GM19455 (cell line): ENCODE results near the gene ARID5A.
"Not testable (repeated sequence)": the region's sequence is repeated elsewhere in the genome, so short reads cannot be mapped to it uniquely, and the experiment has no call there.

Experiments
- ATAC-seq: cut with Tn5 transposase; IDR thresholded peaks from one replicate; pipeline ENCODE4 v1.9.1; 2021; ENCODE audit not compliant: unreplicated experiment

Gene ARID5A, protein sequence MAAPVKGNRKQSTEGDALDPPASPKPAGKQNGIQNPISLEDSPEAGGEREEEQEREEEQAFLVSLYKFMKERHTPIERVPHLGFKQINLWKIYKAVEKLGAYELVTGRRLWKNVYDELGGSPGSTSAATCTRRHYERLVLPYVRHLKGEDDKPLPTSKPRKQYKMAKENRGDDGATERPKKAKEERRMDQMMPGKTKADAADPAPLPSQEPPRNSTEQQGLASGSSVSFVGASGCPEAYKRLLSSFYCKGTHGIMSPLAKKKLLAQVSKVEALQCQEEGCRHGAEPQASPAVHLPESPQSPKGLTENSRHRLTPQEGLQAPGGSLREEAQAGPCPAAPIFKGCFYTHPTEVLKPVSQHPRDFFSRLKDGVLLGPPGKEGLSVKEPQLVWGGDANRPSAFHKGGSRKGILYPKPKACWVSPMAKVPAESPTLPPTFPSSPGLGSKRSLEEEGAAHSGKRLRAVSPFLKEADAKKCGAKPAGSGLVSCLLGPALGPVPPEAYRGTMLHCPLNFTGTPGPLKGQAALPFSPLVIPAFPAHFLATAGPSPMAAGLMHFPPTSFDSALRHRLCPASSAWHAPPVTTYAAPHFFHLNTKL

DNA sequence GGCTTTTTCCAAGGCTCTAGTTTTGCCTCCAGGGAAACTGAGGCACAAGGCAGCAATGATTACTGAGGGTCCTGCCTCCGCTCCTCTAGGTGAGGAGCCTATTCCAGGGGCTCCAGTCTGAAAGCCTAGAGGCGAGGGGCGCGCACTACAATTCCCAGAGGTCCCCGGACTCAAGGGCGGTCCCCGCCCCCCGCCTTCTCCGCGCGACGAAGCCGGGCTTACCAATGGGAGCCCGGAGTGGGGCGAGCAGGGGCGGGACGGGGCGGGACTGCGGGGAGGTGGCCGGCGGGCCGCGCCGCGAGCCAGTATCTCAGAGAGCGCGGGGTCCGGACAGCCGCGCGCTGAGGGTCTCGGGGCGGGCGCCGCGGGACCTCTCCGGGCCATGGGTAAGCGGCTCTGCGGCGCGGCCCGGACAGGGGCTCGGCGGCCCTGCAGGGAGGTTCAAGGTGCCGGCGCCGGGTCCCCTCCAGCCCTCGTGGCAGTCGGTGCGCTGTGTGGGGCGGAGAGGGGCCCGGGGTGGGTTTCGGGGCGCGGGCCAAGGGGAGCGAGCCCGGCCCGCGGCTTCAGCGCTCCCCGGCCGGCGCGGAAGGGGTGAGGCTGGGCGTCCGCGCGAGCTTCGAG, at the start of gene ARID5A:
Gene ARID5A, plus strand, starts transcription at position 308 of the 621 bp plus-strand sequence. Its CDS starts 75 bp downstream, at position 383.
- ATAC-seq = peak; percentile 48

DNA sequence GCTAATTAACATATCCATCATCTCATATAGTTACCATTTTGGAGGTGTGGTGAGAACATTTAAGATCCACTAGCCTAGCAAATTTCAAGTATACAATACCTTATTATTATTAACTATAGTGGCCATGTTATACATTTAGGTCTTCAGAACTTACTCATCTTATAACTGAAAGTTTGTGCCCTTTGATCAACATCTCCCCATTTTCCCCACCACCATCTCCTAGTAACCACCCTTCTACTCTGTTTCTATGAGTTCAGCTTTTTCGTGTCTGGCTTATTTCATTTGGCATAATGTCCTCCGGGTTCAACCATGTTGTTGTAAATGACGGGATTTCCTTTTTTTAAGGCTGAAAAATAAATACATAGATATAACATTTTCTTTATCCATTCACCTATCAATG, 47.3 kb upstream of the ARID5A start:
- no peak for ATAC-seq

DNA sequence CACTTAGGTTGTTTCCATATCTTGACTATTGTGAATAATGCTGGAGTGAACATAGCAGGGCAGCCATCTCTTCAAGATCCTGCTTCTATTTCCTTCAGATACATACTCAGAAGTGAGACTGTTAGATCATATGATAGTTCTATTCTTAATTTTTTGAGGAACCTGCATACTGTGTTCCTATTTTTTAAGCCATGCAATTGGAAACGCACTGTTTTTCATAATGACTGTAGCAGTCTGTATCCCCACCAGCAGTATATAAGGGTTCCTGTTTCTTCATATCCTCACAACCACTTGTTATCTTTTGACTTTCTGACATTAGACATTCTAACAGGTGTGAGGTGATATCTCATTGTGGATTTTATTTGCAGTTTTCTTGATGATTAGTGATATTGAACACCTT, 46.9 kb upstream of the ARID5A start:
- no peak for ATAC-seq

DNA sequence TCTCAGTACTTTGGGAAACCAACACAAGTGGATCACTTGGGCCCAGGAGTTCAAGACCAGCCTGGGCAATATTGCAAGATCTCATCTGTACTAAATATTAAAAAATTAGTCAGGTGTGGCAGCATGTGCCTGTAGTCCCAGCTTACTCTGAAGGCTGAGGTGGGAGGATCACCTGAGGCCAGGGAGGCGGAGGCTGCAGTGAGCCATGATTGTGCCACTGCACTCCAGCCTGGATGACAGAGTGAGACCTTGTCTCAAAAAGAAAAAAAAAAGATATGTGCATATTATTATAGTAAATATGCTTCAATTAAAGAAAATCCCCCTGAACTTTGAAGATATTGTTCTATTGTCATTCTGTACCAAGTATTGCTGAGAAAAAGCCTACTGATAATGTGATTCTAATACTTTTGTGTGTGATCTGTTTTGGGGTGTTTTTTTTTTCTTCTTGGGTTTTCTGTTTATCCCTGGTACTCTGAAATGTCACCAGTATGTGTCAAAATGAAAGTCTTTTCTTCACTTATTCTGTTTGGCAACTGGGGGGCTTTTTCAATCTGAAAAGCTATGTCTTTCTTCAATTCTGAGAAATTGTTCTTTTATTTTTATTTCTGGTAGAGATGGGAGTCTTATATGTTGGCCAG, 44.6 kb upstream of the ARID5A start:
- ATAC-seq = no peak

DNA sequence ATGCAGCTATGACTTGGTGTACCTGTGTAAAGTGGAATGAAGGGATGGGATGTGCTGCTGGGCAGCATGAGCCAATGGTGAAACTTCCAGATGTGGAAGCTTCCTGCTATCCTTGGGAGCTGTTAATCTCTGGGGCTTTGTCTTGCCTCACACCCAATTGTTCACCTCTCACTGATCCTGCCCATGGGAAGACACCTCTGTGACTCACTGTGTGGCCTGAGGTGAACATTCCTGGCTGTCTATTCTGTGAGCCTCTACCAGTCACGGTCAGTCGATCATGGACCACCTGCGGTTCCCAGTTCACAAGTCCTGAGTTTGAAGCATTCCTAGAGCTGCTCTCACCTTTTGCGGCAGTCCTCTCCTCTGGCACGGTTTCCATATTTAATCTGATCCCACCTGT, 43.5 kb upstream of the ARID5A start:
- no peak for ATAC-seq

DNA sequence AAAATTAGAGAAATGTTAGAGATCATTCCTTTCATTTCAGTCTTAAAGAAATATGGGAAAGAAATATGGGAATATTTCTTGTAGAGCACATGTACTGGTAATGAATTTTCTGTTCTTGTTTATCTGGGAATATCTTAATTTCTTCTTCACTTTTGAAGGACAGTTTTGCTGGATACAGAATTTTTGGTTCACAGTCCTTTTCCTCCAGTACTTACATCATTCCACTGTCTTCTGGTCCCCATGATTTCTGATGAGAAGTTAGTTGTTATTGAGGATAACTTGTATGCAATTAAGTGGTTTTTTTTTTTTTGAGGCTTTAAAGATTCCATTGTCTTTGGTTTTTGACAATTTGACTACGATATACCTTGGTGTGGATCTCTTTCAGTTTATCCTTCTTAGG, 42.4 kb upstream of the ARID5A start:
- ATAC-seq = no peak

DNA sequence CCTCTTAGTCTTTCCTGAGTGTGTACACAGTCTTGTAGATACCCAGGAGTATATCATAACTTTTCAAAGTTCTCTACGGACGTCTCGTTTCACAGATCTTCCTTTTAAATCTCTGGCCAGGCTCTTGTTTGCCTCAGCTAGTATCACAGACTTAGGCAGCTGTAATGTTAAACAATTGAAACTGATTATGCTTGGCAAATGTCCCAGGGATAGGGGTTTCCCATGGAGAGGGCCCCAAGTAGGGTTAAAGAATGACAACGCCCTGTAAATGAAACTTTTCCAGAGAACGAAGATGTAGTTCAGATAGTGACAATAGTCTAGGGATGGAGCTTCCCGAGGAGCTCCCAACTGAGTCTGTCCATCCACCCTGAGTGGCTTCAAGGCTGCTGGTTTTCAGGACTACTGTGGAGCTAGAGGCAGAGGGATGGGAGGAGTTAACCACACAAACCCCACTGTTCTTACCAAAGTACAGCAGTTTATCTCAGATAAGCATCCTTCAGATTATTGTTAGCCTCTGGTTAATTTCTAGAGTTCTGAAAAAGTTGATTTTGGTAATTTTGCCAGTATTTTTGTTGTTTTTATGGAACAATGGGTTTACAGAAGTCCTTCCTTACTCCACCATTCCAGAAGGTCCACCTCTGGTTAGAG, 40.4 kb upstream of the ARID5A start:
- ATAC-seq = no peak

DNA sequence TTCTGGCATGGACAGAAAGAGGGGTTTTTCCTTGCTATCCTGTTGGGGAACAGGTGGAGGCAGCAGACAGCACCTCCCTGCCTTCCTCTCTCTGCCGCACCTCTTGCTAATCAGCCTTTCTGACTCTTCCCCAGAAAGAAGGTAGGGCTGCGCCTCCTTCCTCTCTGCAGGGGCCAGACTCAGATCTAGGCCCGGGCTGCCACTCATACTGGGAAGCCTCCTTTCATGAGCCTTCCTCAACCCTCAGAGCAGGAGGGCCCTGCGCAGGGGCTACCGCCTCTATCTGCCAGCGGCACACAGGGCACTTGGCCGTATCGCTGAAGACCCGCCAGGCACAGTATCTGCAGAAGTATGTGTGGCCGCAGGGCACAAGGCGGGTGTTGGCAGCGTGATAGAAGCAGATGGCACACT, 38.5 kb upstream of the ARID5A start:
- no peak for ATAC-seq

DNA sequence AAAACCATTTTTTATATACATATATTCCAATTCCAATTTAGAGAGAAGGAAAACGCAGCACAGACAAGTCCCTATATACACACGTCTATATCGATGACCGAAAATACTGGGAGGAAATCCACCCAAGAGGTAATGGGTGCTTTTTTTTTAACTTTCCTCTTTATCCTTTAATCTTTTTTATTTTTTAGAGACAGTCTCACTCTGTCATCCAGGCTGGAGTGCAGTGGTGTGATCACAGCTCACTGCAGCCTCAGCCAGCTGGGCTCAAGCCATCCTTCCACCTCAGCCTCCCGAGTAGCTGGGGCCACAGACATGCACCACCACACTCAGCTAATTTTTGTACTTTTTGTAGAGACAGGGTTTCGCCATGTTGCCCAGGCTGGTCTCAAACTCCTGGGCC, 37.9 kb upstream of the ARID5A start:
- not testable (repeated sequence) for ATAC-seq

DNA sequence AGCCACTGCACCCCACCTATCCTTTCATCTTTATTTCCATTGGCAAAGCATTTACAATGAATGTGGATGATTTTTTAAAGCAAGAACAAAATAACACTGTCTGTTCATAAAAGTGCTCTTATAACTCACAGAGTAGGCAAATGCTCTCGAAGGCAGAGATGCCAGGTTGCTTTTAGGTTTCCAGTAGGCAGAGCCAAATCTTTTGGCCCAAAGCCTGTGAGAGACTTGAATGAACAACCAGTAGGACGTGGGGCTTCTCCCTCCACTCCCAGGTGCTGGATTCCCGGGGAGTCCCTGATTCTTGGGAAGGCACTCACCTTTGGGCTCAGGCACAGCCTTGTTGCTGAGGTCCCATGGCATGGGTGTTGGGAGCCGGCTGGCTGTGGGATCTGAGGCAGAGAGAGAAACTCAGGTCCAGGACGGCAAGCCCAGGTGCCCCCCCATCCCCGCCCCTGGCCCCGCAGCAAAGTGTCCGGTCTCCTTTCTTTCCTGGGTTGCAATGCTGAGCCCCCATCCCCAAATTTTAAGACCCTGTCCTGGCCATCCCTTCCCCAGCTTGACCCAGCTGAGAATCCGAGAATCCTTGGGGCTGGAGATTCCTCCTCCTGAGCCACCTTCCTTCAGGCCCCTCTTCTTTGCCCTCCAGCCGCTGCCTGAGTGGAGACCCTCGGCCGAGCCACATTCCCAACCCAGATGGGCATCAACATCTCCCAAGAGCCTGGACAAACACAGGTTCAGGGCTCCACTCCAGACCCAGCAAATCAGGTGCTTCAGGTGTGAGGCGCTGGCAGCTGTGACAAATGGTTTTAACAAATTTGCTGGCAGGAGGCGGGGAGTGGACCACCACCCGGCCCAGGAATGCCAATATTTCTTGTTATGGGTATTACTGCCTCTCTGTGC, 37.2 kb upstream of the ARID5A start:
- ATAC-seq = no peak

DNA sequence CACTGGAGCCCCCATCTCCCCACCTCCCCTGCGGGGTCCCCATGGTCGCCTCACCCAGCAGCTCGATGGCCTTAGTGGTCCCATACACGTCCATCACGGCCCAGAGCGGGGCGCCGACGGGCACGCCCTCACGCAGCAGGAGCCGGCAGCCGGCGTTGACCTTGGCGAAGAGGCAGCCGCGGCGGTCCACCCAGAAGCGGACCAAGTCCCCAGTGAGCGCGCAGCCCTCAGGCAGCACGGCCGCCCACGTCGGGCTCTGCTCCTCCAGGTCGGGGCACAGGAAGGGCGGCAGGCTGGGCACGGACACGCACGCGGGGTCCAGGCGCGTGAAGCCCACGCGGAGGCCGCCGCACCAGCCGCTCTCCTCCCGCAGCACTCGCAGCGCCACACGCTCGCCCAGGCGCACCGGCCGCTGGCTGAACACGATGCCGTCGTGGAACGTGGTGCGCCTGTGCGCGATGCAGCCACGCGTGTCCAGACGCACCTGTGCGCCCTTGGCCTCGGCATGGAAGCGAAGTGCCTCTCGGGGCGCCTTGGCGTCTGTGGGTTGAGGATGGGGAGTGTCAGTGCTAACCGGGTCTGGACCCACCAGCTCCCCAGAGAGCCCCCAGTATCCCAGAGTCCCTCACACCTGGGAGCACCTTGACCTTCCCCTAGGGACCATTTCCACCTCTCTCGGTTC, 36.0 kb upstream of the ARID5A start:
- no peak for ATAC-seq

DNA sequence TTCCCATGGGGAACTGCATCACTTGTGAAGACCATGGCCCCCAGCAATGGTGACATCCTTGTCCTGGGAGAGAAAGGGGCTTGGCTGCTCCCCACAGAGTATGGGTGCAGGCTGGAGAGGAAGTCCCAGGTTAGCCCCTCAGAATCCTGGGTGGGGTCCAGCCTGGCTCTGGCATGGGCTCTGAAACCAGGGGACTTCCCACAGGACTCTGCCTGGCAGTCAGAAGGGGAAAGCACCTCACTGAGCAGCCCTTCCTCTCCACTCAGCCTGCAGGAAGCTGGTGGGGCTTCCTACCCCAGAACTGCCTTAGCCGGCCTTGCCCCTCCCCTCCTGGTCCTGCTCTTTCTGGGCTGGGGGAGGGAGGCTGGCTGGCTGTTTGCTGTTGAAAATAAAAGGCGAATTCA, 35.1 kb upstream of the ARID5A start:
- no peak for ATAC-seq

DNA sequence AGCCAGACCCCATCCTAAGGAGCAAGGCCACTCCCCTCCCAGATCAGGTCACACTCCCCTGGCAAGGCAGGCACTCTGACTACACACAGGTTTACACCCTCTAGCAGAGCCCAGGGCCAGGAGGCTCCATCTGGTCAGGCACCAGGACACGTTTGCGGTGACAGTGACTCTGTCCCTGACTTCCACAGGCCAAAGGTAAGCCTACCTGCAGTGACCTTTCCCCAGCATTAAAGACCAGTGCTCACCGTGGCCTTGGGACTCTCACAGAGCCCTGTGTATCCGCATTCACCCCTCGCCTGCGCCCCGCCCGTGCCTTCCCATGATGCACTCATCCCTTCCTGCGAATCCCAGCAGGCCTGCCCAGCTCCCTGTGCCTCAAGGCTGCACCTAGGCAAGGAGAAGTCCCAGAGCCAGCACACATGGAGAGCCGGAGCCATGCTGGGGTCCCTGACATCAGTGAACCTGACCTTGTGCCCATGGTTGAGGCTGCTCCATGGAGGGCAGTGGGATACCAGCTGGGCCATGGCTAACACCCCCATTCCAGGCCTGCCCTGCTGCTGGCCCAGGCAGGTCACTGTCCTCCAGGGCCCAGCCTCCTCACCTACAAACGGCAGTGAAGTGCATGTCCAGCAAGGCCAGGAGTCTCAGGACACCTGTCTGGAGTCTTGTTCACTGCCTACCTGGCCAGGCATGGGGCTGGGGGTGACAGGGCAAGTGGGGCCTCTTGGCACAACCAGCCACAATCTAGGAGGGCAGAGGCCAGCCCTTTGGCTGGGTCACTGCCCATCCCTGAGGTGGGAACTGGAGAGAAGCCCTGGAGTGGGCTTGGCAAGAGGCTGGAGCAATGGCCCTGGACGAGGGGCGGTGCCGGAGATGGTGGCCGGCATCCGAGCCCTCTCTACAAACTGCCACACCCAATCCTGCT, 34.4 kb upstream of the ARID5A start:
- no peak for ATAC-seq

DNA sequence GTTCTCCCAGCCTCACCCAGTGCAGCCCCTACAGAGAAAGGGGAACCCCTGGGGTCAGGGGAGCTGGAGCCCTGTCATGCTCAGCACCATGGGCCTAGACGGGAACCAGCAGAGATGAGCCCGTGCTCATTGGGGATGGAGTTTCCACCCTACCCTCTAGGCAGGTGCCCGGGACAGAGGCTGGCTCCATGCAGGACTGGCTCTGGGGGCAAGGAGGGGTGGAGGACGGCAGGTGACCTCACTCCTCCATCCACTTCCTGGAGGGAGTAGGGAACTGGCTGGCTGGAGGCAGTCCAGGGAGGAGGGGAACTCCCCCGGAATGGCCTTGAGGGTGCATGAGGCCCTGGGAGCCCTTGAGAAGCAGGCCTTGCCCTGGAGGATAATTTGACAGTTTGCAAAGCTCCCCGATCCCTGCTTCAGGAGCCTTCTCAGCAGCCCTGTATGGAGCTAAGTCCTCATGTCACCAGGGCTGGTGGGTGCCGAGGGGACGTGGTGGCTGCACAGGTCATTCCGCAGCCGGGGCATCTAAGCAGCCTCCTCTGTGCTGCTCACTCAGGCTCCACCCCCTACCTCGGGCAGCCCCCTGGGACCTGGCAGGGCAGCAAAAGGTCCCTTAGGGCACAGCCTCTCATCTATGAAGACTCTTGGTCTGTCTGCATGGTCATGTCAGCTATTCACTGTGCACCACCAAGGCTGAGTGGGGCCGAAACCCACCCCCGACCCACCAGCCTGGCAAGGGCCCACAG, 33.5 kb upstream of the ARID5A start:
- no peak for ATAC-seq

DNA sequence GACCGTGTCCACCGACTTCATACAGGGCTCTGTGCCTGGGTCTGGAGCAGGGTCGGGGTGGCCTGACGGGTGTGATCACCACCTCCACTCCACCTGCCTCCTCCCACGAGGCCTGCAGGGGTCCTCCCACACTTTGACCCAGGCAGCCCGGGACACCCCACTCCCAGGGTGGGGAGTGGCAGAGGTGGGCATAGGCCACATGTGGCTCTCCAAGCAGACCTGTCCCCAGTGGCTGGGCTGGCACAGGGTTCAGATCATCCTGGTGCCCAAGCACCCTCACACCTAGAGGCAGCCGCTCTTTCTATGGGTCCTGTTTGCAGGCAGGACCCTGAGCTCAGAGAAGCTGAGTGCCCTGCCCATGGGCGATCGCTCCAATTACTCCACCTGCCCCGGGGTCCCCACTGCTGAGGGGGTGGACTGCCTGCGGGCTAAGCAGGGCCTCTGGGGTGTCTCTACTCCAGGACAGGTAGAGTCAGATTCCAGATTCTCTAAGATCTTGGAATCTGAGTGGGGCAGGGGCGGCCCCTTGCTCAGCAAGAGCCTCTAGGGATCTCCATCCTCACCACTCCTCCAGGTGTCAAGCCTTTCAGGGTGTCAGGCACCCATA, 32.8 kb upstream of the ARID5A start:
- ATAC-seq = no peak

DNA sequence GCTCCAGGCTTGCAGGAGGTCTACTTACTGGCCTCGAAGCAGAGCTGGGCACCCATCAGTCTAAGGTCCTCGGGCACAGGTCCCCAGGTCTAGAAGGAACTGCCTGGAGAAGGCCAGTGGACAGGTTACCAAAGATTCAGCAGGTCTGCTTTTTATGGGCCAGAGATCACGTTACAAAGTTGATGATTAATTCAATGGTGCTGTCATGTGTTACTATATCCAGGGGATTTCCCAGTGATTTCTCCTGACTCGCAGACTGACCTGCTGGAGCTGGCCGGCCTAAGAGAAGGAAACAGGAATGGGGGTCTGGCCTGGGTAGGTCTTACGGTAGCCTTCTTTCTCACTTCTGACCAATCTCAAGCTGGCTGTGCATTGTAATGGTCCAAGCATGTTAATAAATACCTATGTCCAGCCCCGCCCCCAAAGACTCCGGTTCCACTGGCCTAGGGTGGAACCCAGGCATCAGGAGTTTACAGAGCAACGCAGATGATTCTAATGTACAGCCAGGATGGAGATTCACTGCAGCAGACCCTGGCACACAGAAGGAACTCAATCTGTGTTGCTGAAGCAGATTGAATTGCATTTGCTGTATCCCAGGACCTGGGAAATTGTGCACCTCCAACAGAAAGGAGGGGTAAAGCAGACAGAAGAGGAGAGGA, 31.2 kb upstream of the ARID5A start, which contains the start of gene NEURL3:
Gene NEURL3, minus strand, starts transcription at position 127 of the 659 bp plus-strand sequence. Its CDS starts 71 bp downstream, at position 56.
- no peak for ATAC-seq
